Lower lobe of right lung (tissue), 2 donors: ENCODE measurements around the gene GIT2. TPM values are rescaled to one million over a fixed set of nuclear protein-coding genes. Genes with fewer than 3 reads are reported as not detected.

ENCODE experiments used
- ATAC-seq, 2 donors: fragments of 200-7000 bp; cut with Tn5 transposase; one replicate each; pipeline ENCODE4 v1.9.1; 2020 to 2022; ENCODE audit warnings: mild to moderate bottlenecking in 2 of 2, moderate library complexity in 2 of 2
- DNase-seq: peaks from one replicate; pipeline ENCODE4 v3.0.0-alpha.2; 2020
- H3K27ac ChIP-seq: fragments of 200-600 bp; one replicate; pipeline ENCODE4 v1.8.0; 2022
- H3K27me3 ChIP-seq: fragments of 200-600 bp; one replicate; pipeline ENCODE4 v1.8.0; 2022; ENCODE audit warnings: low read depth
- H3K36me3 ChIP-seq: fragments of 200-600 bp; one replicate; pipeline ENCODE4 v1.8.0; 2022; ENCODE audit warnings: mild to moderate bottlenecking
- H3K4me1 ChIP-seq: fragments of 200-600 bp; one replicate; pipeline ENCODE4 v1.8.0; 2022
- H3K4me3 ChIP-seq: fragments of 200-600 bp; one replicate; pipeline ENCODE4 v1.8.0; 2022; ENCODE audit warnings: mild to moderate bottlenecking
- H3K9me3 ChIP-seq: fragments of 200-600 bp; one replicate; pipeline ENCODE4 v1.8.0; 2022
- CTCF ChIP-seq: fragments of 200-600 bp; IDR thresholded peaks from one replicate; pipeline ENCODE4 v1.8.0; 2022; ENCODE audit warnings: antibody characterized with exemption, mild to moderate bottlenecking
- intact Hi-C: fragments of 100-400 bp; cut with DNase I; formaldehyde crosslinking; loops from one replicate; pipeline ENCODE4 v1.11.0; 2022
- total RNA-seq: library from RNA; stranded (reverse); fragmentation: NEBNext Ultra II Directional; extraction: Animal tissue kit (Norgen Biotek cat#: 25700); gene quantifications from one replicate; pipeline ENCODE4 v1.2.1, GENCODE V29; 2021
- donor health status: DM: no; HTN: yes; CAD: no; lungs with severe emphysema.

Gene GIT2
- total RNA-seq, 1 donor from 2014 or later: 62.2 TPM

GRCh38 chr12:109998904-109999648, 2.9 kb upstream of the GIT2 start, which contains the start of gene ANKRD13A:
Gene ANKRD13A, plus strand, starts transcription at chr12:109999430. Its CDS starts 259 bp downstream, at chr12:109999689.
- intact Hi-C loops: no loop called here
- Histone ChIP-seq H3K9me3 (no peaks in the 10 kb centered on the region), H3K36me3 (no peaks in the 10 kb centered on the region), H3K4me1 (peaks cover 55% of the 10 kb centered on the region), H3K27ac (peak within 1 kb of the TSS; percentile 96), H3K27me3 (no peaks in the 10 kb centered on the region), H3K4me3 (peak within 1 kb of the TSS; percentile 97)
- DNase-seq (peak; percentile 92), ATAC-seq (peak; percentile 91 to 92)
- no peak for TF ChIP-seq CTCF

DNA sequence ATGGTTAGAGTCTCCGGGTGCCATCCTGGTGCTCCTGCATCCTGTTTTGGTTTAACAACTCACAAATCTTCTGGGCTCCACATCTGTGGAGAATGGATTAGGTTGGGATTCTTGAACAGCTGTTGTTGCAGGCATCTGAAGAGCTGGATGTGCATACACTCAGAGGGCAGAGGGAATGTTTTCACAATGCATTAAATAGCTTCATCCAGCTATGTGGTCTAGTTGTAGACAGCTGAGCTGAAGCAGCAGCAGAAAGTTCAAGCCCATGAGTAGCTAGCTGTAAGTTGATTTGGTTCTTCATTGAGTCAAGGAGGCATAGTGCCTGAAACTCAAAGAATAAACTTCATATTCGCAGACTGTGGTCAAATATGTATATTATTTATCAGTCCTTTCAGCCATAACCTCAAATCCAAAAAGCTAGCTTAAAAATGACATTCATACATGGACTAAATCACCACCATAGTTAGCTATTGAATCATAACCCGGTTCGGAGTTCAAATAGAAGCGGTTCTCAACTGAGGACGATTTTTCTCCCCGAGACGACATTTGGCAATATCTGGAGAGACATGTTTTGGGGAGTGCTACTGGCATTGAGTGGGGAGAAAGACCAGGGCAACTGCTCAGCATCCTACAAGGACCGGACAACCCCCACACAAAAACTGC, 2.2 kb upstream of the GIT2 start:
- no peaks in the 10 kb centered on the region for H3K36me3 ChIP-seq
- peak overlapping the region; percentile 96 for H3K27ac ChIP-seq
- TF ChIP-seq CTCF: no peak
- H3K4me3 ChIP-seq: peak overlapping the region; percentile 97
- peaks cover 57% of the 10 kb centered on the region for H3K4me1 ChIP-seq
- ATAC-seq (no peak), DNase-seq (no peak)
- intact Hi-C loops: no loop called here
- H3K27me3 ChIP-seq: no peaks in the 10 kb centered on the region
- H3K9me3 ChIP-seq: no peaks in the 10 kb centered on the region

DNA sequence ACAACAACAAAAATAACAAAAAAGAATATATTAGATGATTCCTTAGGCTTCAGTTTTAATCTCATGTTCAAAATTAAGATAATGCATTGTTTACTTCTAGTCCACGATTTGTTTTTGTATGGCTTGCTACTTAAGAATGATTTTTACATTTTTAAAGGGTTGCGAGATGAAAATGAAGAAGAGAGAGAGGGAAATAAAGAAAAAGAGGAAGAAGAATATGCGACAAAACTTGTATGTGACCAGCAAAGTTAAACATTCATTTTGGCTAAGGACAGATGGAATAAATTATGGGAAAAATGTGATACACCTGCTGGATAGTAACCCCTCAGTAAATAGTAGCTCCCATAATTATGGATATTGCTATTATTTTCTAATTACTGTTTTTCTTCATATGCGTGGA, 1.2 kb upstream of the GIT2 start:
- no peaks in the 10 kb centered on the region for H3K36me3 ChIP-seq
- DNase-seq: no peak
- TF ChIP-seq CTCF: no peak
- no peaks in the 10 kb centered on the region for H3K27me3 ChIP-seq
- no peak overlapping the region for H3K27ac ChIP-seq
- H3K4me1 ChIP-seq: peaks cover 60% of the 10 kb centered on the region
- no peak for ATAC-seq
- no peak overlapping the region for H3K4me3 ChIP-seq
- intact Hi-C loops: no loop called here
- H3K9me3 ChIP-seq: no peaks in the 10 kb centered on the region

DNA sequence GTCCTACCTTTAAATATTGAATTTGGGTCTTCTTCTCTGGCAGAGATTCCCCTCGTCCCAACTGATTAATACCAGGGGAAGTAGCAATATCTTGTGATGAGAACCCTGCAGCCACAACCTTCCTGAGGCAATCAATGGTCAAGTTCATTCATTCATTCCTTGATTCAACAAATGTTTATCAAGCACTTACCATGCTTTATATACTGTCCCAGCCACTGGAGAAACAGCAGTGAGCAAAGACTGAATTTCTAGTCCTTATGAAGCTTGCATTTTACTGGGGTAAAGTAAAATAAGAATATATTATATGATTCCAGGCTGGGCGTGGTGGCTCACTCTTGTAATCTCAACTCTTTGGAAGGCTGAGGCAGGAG, 300 bp upstream of the GIT2 start:
- H3K9me3 ChIP-seq: no peaks in the 10 kb centered on the region
- no peaks in the 10 kb centered on the region for H3K27me3 ChIP-seq
- no peaks in the 10 kb centered on the region for H3K36me3 ChIP-seq
- ATAC-seq (no peak), DNase-seq (no peak)
- intact Hi-C loops: no loop called here
- peaks cover 51% of the 10 kb centered on the region for H3K4me1 ChIP-seq
- H3K4me3 ChIP-seq: peak overlapping the region; percentile 98
- peak overlapping the region; percentile 94 for H3K27ac ChIP-seq
- TF ChIP-seq CTCF: no peak

DNA sequence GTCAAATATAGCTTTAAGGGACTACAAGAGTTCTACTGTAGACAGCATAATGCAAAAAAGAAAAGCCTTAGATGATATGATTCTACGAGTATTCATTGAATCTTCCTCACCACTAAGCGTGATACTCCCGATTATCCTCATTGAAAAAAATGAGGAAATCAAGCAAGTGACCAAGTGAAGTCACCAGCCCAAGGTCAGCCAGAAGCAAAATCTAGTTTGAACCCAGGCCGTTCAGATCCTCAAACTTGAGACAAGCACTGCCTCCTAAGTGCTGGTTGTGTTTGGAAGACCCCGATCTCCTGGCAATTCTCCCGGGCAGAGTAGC, 845 bp downstream of the GIT2 start:
- ATAC-seq (no peak), DNase-seq (no peak)
- no peaks in the 10 kb centered on the region for H3K27me3 ChIP-seq
- no peaks in the 10 kb centered on the region for H3K9me3 ChIP-seq
- H3K4me1 ChIP-seq: peaks cover 40% of the 10 kb centered on the region
- peaks cover 10% of the 10 kb centered on the region for H3K36me3 ChIP-seq
- intact Hi-C loops: no loop called here
- TF ChIP-seq CTCF: no peak
- peak overlapping the region; percentile 94 for H3K27ac ChIP-seq
- H3K4me3 ChIP-seq: peak overlapping the region; percentile 98
